SK-N-SH (cell line): ENCODE results near the gene MRPS15. TPM values are rescaled to one million over a fixed set of nuclear protein-coding genes. Genes with fewer than 3 reads are reported as not detected.

Experiments used
- CTCF ChIA-PET: fragments of 300-600, 350-600 bp; formaldehyde crosslinking; extraction: SDS; loops from one replicate; lab custom pipeline; 2021; lab: Yijun Ruan, JAX
- POLR2A ChIA-PET: fragments of 350-600 bp; sonication (Branson Sonifier 250); formaldehyde crosslinking; extraction: SDS; loops from one replicate; lab custom pipeline; 2020; ENCODE audit warnings: antibody characterized with exemption, inconsistent platforms; lab: Yijun Ruan, JAX
- DNase-seq: peaks from one replicate; pipeline ENCODE4 v3.0.0; 2012
- H2AFZ ChIP-seq: fragments of 200-600 bp; sonication (generic); 2 replicates; pipeline ENCODE4 v1.8.1; 2016; ENCODE audit warnings: antibody characterized with exemption, mild to moderate bottlenecking, low read depth
- H3F3A ChIP-seq: fragments of 200-600 bp; sonication (generic); replicated peaks from 2 replicates; pipeline ENCODE3; 2016; ENCODE audit warnings: antibody characterized with exemption, mild to moderate bottlenecking; ENCODE audit not compliant: insufficient read depth
- H3K27ac ChIP-seq, 2 experiments: fragments of 200-500 bp in 1 of 2; fragments of 200-600 bp in 1 of 2; sonication (Bioruptor generic) in 1 of 2; sonication (generic), shearing (Covaris generic) in 1 of 2; 2 replicates each; pipeline versions ENCODE4 v1.5.1 to v1.6.1; 2014 to 2016; ENCODE audit warnings: low read depth in 2 of 2, inconsistent platforms in 1 of 2, low read length in 1 of 2, mild to moderate bottlenecking in 1 of 2, mixed read lengths in 1 of 2
- H3K27me3 ChIP-seq: fragments of 200-600 bp; sonication (generic), shearing (Covaris generic); 2 replicates; pipeline ENCODE4 v1.6.1; 2016; ENCODE audit warnings: mixed run types; ENCODE audit not compliant: insufficient read depth
- H3K36me3 ChIP-seq, 2 experiments: fragments of 200-500 bp in 1 of 2; fragments of 200-600 bp in 1 of 2; sonication (Bioruptor generic) in 1 of 2; sonication (generic) in 1 of 2; replicated peaks in 1 of 2; 2 replicates each; pipeline versions ENCODE3 to v1.5.1; 2014 to 2016; ENCODE audit warnings: low read length in 1 of 2, mild to moderate bottlenecking in 1 of 2; ENCODE audit not compliant: insufficient read depth in 2 of 2, control insufficient read depth in 1 of 2
- H3K4me1 ChIP-seq, 2 experiments: fragments of 200-500 bp in 1 of 2; fragments of 200-600 bp in 1 of 2; sonication (Bioruptor generic) in 1 of 2; sonication (generic), shearing (Covaris generic) in 1 of 2; 2 replicates each; pipeline versions ENCODE4 v1.5.1 to v1.6.1; 2014 to 2016; ENCODE audit warnings: low read depth in 1 of 2, low read length in 1 of 2, mixed run types in 1 of 2; ENCODE audit not compliant: insufficient read depth in 2 of 2, control insufficient read depth in 1 of 2
- H3K4me2 ChIP-seq: fragments of 200-600 bp; sonication (generic), shearing (Covaris generic); 2 replicates; pipeline ENCODE4 v1.6.1; 2017; ENCODE audit warnings: mixed run types
- H3K4me3 ChIP-seq, 2 experiments: fragments of 200-500 bp in 1 of 2; fragments of 200-600 bp in 1 of 2; sonication (Bioruptor generic) in 1 of 2; sonication (generic), shearing (Covaris generic) in 1 of 2; 2 replicates each; pipeline versions ENCODE4 v1.5.1 to v1.8.1; 2014 to 2016; ENCODE audit warnings: low read depth in 2 of 2, inconsistent platforms in 1 of 2, low read length in 1 of 2, mild to moderate bottlenecking in 1 of 2, mixed read lengths in 1 of 2, moderate library complexity in 1 of 2
- H3K79me2 ChIP-seq: fragments of 200-600 bp; sonication (generic); 2 replicates; pipeline ENCODE4 v1.8.1; 2017; ENCODE audit warnings: mild to moderate bottlenecking; ENCODE audit not compliant: insufficient read depth
- H3K9ac ChIP-seq: fragments of 200-600 bp; sonication (generic); 2 replicates; pipeline ENCODE4 v1.6.1; 2017; ENCODE audit warnings: mixed run types
- H3K9me2 ChIP-seq: fragments of 200-600 bp; sonication (generic); 2 replicates; pipeline ENCODE4 v1.6.1; 2017; ENCODE audit warnings: mixed run types
- H3K9me3 ChIP-seq: fragments of 200-600 bp; sonication (generic); 2 replicates; pipeline ENCODE4 v1.6.1; 2017; ENCODE audit warnings: mixed run types, mild to moderate bottlenecking, moderate library complexity
- H4K20me1 ChIP-seq: fragments of 200-600 bp; sonication (generic); 2 replicates; pipeline ENCODE4 v1.6.1; 2017; ENCODE audit warnings: mild to moderate bottlenecking, mixed run types; ENCODE audit not compliant: insufficient read depth
- CHD2 ChIP-seq: fragments of 150-350 bp; IDR thresholded peaks from 2 replicates; pipeline ENCODE4 v1.6.1; 2018; ENCODE audit warnings: low read length; ENCODE audit not compliant: partially characterized antibody
- ELF1 ChIP-seq: IDR thresholded peaks from 2 replicates; pipeline ENCODE4 v1.4.0; 2012
- EZH2phosphoT487 ChIP-seq: fragments of 200-600 bp; sonication (generic); IDR thresholded peaks from 2 replicates; pipeline ENCODE4 v1.6.1; 2017; ENCODE audit warnings: low read depth, mixed run types, mild to moderate bottlenecking, antibody characterized with exemption, moderate library complexity, borderline replicate concordance
- FOXM1 ChIP-seq: IDR thresholded peaks from 2 replicates; pipeline ENCODE4 v1.4.0; 2012; ENCODE audit warnings: low read depth, mild to moderate bottlenecking
- GATA2 ChIP-seq: sonication (generic); formaldehyde crosslinking; IDR thresholded peaks from 2 replicates; pipeline ENCODE4 v1.5.0; 2020; ENCODE audit warnings: mild to moderate bottlenecking, missing genetic modification reagents
- IRF3 ChIP-seq: fragments of 150-350 bp; IDR thresholded peaks from 2 replicates; pipeline ENCODE4 v1.6.1; 2016; ENCODE audit warnings: mild to moderate bottlenecking, low read depth, low read length
- JUND ChIP-seq: IDR thresholded peaks from 2 replicates; pipeline ENCODE4 v1.4.0; 2012
- MEF2A ChIP-seq: IDR thresholded peaks from 2 replicates; pipeline ENCODE4 v1.4.0; 2012; ENCODE audit warnings: low read depth, borderline replicate concordance
- NFIC ChIP-seq: IDR thresholded peaks from 2 replicates; pipeline ENCODE4 v1.4.0; 2012; ENCODE audit warnings: borderline replicate concordance
- NRF1 ChIP-seq: IDR thresholded peaks from 2 replicates; pipeline ENCODE4 v1.6.1; 2012; ENCODE audit warnings: low read depth, mild to moderate bottlenecking, low read length
- PBX3 ChIP-seq: IDR thresholded peaks from 2 replicates; pipeline ENCODE4; 2012
- POLR2AphosphoS5 ChIP-seq: IDR thresholded peaks from 2 replicates; pipeline ENCODE4 v1.6.1; 2012; ENCODE audit warnings: low read depth, low read length
- RCOR1 ChIP-seq: fragments of 150-350 bp; IDR thresholded peaks from 2 replicates; pipeline ENCODE4 v1.6.1; 2017; ENCODE audit warnings: antibody characterized with exemption, low read length
- REST ChIP-seq: IDR thresholded peaks from 2 replicates; pipeline ENCODE4 v1.6.1; 2012; ENCODE audit warnings: mild to moderate bottlenecking, low read depth, low read length, moderate library complexity
- RXRA ChIP-seq: IDR thresholded peaks from 2 replicates; pipeline ENCODE4 v1.4.0; 2012; ENCODE audit warnings: low read depth, mild to moderate bottlenecking, borderline replicate concordance
- SIN3A ChIP-seq: IDR thresholded peaks from 2 replicates; pipeline ENCODE4 v1.6.1; 2012; ENCODE audit warnings: low read depth, mild to moderate bottlenecking, low read length, moderate library complexity, borderline replicate concordance
- TAF1 ChIP-seq: IDR thresholded peaks from 2 replicates; pipeline ENCODE4 v1.6.1; 2012; ENCODE audit warnings: low read depth, mild to moderate bottlenecking, low read length, moderate library complexity, borderline replicate concordance
- TCF12 ChIP-seq: IDR thresholded peaks from 2 replicates; pipeline ENCODE4 v1.4.0; 2012
- USF1 ChIP-seq: IDR thresholded peaks from 2 replicates; pipeline ENCODE4 v1.4.0; 2012; ENCODE audit warnings: low read depth, borderline replicate concordance
- YY1 ChIP-seq: IDR thresholded peaks from 2 replicates; pipeline ENCODE4 v1.4.0; 2012; ENCODE audit warnings: low read depth, mild to moderate bottlenecking
- WGBS: methylation state at CpG from one replicate; pipeline ENCODE4 v1.1.6; 2017; ENCODE audit warnings: low lambda C conversion rate; 5-methylcytosine and 5-hydroxymethylcytosine counted together
- polyA plus RNA-seq, 3 experiments: library from polyadenylated mRNA; depleted of rRNA; stranded (reverse); fragments of >200 nt; gene quantifications; 2 replicates each; pipeline ENCODE4 v1.2.3, GENCODE V29; 2012

The MRPS15 gene
- polyA plus RNA-seq, 1 of the 3 experiments (the other 2 are of a cell fraction) = 75.1 TPM

GRCh38 chr1:36453600-36454388 lies 10.4 kb downstream of the MRPS15 start:
- no peak overlapping the region for H3K9ac ChIP-seq
- H3K9me3 ChIP-seq = no peaks in the 10 kb centered on the region
- H2AFZ ChIP-seq = no peak overlapping the region
- H3K27ac ChIP-seq = no peak overlapping the region
- H3F3A ChIP-seq = peaks cover 12% of the 10 kb centered on the region
- POLR2A ChIA-PET = interaction anchor here (1.8 kb wide), 1 partner anchor 10 kb away, joined by 4 read pairs; the partner anchor contains the start of gene MRPS15
- no peaks in the 10 kb centered on the region for H3K27me3 ChIP-seq
- H3K4me3 ChIP-seq = no peak overlapping the region
- H3K79me2 ChIP-seq = peaks cover 7% of the 10 kb centered on the region
- H3K4me2 ChIP-seq = no peak overlapping the region
- DNase-seq = no peak
- H3K9me2 ChIP-seq = no peaks in the 10 kb centered on the region
- no peak for TF ChIP-seq YY1
- TF ChIP-seq NFIC = no peak
- TF ChIP-seq REST = no peak
- no peak for TF ChIP-seq SIN3A
- TF ChIP-seq POLR2AphosphoS5 = no peak
- no peak for TF ChIP-seq PBX3
- TF ChIP-seq NRF1 = no peak
- TF ChIP-seq TAF1 = no peak
- TF ChIP-seq EZH2phosphoT487 = no peak
- no peak for TF ChIP-seq RXRA
- TF ChIP-seq RCOR1 = no peak
- TF ChIP-seq CHD2 = no peak
- TF ChIP-seq USF1 = no peak
- no peak for TF ChIP-seq FOXM1
- no peak for TF ChIP-seq IRF3
- no peak for TF ChIP-seq MEF2A
- TF ChIP-seq GATA2 (CRISPR knock-in tag) = no peak
- TF ChIP-seq JUND = no peak
- TF ChIP-seq ELF1 = no peak
- TF ChIP-seq TCF12 = no peak
- TF ChIP-seq, all 33 proteins: peak for 0
- Histone ChIP-seq H3K4me1 (peaks cover 0 to 5% of the 10 kb centered on the region in 2 experiments; a peak in 1 of 4 replicates), H4K20me1 (no peaks in the 10 kb centered on the region), H3K36me3 (peaks cover 31% of the 10 kb centered on the region in 2 experiments)
- 93% methylated on average over 6 of the region's 6 CpGs for WGBS
- CTCF ChIA-PET = no interaction called here
